NB4 (cell line): Measurements from ENCODE around the gene YIPF2.

Source experiments
- MYC ChIP-seq: IDR thresholded peaks from 2 replicates; pipeline ENCODE4 v1.6.1; 2011; ENCODE audit warnings: low read depth, low read length
- POLR2A ChIP-seq: IDR thresholded peaks from 2 replicates; pipeline ENCODE4 v1.6.1; 2011; ENCODE audit warnings: mild to moderate bottlenecking; ENCODE audit not compliant: insufficient read length; ENCODE audit errors: extremely low read depth
- TF ChIP-seq, protein P1 (sequence below): IDR thresholded peaks from one replicate; pipeline ENCODE4 v1.5.1; 2012; ENCODE audit warnings: low read depth, low read length
- TF ChIP-seq, protein P2 (sequence below): IDR thresholded peaks from 2 replicates; pipeline ENCODE4 v1.6.1; 2011; ENCODE audit warnings: low read depth, low read length

DNA sequence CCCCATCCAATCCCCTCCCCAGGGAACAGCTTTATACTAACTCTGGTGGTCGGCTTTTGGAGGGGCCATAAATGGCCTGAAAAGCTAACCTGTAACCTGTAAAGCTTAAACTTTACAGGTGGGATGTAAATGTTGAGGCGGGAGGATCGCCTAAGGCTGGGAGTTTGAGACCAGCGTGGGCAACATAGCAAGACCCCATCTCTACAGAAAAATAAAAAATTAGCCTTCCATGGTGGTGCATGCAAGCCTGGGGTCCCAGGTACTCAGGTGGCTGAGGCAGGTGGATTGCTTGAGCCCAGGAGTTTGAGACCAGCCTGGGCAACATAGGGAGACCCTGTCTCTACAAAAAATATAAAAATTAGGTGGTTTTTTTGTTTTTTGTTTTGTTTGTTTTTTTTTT lies 38.6 kb downstream of the YIPF2 start:
- TF ChIP-seq, protein P1, sequence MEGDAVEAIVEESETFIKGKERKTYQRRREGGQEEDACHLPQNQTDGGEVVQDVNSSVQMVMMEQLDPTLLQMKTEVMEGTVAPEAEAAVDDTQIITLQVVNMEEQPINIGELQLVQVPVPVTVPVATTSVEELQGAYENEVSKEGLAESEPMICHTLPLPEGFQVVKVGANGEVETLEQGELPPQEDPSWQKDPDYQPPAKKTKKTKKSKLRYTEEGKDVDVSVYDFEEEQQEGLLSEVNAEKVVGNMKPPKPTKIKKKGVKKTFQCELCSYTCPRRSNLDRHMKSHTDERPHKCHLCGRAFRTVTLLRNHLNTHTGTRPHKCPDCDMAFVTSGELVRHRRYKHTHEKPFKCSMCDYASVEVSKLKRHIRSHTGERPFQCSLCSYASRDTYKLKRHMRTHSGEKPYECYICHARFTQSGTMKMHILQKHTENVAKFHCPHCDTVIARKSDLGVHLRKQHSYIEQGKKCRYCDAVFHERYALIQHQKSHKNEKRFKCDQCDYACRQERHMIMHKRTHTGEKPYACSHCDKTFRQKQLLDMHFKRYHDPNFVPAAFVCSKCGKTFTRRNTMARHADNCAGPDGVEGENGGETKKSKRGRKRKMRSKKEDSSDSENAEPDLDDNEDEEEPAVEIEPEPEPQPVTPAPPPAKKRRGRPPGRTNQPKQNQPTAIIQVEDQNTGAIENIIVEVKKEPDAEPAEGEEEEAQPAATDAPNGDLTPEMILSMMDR = no peak
- no peak for TF ChIP-seq POLR2A
- TF ChIP-seq, protein P2, sequence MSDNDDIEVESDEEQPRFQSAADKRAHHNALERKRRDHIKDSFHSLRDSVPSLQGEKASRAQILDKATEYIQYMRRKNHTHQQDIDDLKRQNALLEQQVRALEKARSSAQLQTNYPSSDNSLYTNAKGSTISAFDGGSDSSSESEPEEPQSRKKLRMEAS = no peak
- TF ChIP-seq MYC = no peak
